Tibial nerve (tissue), 3 donors: ENCODE measurements around the gene RBMS3.
A peak's percentile ranks its signal among the peaks of the same experiment; 100 is the strongest.

Experiments
- EP300 ChIP-seq, 2 donors: sonication (generic); formaldehyde crosslinking; IDR thresholded peaks; one replicate each; pipeline ENCODE4 v1.6.1; 2017; ENCODE audit warnings: antibody characterized with exemption in 2 of 2, mild to moderate bottlenecking in 1 of 2
- POLR2A ChIP-seq, 2 donors: fragments of 450-650 bp; IDR thresholded peaks; one replicate each; pipeline ENCODE4 v1.6.1; 2017; ENCODE audit warnings: antibody characterized with exemption in 2 of 2, mild to moderate bottlenecking in 2 of 2, moderate library complexity in 2 of 2

DNA sequence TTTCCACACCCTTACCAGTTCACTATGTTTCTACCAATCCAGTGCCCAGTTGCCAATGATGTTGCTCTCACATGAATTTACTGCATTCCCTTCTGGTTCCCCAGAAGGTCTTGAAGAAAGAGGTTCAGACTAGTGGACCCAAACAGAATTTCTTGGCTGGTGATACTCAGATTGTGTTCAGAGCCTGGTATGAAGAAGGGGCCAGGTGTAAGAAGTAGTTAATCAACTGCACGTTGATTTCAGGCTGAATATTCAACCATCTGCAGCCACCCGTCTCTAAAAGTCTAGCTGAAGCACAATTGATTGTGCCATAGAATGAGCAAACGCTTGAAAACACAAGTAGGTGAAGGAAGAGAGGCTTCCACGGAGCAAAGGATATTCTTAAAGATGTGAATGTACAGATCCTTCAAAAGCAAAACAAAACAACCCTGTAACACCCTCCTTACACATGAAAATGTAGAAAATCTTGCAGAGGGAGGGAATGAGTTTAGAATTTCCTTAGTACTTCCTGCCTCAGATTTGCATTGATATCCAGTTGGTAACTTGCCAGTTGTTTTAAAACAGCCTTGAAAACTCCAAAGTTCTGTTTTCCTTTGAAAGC, 4.7 kb downstream of the RBMS3 start:
- TF ChIP-seq POLR2A (IDR thresholded peaks at IDR 0.05) (no peak), EP300 (IDR thresholded peaks at IDR 0.05) (peak in 1 of 2 donors; percentile 17)
